ENCODE data around the gene PPP3R1. TPM values are rescaled to one million over a fixed set of nuclear protein-coding genes. Genes with fewer than 3 reads are reported as not detected.

PPP3R1 gene
- total RNA-seq, 4 donors from 2014 or later = 9.2 to 32.2 (median 28.1) TPM

DNA sequence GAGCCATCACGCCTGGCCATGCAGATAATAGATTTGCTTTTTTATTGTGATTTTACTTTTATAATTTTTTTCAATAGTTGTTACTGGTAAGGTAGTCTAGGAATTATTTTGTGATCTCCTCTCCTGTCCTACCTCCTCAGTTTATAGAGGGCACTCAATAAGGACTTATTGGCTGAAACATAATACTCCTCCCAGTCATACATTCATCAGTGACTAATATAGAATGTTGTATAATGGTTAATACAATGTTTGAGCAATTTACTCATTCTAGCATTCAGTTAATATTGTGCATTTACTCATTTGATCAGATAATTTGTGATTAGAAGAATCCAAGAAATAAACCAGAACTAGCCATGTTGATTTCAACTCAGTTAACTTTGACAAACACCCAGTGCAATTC is 25.8 kb upstream of the PPP3R1 start:
- Histone ChIP-seq H3K9me3 (no peaks in the 10 kb centered on the region), H3K27ac (no peak overlapping the region), H3K27me3 (no peaks in the 10 kb centered on the region), H3K36me3 (no peaks in the 10 kb centered on the region), H3K4me1 (peaks cover 0 to 4% (median 0%) of the 10 kb centered on the region in 4 donors), H3K4me3 (no peak overlapping the region)
- DNase-seq = no peak
- intact Hi-C loops (cut with DNase I; ENCODE audit: low total_unique reads) = no loop called here
- WGBS, 2 donors (ENCODE audit: low coverage in 1 of 2) = 39% methylated on average over 1 of the region's 1 CpG; no CpG with 5 or more reads in 1 of the 2 donors
- TF ChIP-seq POLR2AphosphoS5 (IDR thresholded peaks at IDR 0.05) (no peak), EP300 (IDR thresholded peaks at IDR 0.05; ENCODE audit: low read depth) (no peak), POLR2A (IDR thresholded peaks at IDR 0.05) (no peak)
- TF ChIP-seq, protein P1, sequence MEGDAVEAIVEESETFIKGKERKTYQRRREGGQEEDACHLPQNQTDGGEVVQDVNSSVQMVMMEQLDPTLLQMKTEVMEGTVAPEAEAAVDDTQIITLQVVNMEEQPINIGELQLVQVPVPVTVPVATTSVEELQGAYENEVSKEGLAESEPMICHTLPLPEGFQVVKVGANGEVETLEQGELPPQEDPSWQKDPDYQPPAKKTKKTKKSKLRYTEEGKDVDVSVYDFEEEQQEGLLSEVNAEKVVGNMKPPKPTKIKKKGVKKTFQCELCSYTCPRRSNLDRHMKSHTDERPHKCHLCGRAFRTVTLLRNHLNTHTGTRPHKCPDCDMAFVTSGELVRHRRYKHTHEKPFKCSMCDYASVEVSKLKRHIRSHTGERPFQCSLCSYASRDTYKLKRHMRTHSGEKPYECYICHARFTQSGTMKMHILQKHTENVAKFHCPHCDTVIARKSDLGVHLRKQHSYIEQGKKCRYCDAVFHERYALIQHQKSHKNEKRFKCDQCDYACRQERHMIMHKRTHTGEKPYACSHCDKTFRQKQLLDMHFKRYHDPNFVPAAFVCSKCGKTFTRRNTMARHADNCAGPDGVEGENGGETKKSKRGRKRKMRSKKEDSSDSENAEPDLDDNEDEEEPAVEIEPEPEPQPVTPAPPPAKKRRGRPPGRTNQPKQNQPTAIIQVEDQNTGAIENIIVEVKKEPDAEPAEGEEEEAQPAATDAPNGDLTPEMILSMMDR (IDR thresholded peaks at IDR 0.05) = no peak
- in situ Hi-C loops (cut with MboI; ENCODE audit: low pct_ligation_motif_present in 1 of 4, low pct_unique_long_range_greater_than_20kb in 1 of 4, low sequenced_read_pairs in 3 of 4) = no loop called here

DNA sequence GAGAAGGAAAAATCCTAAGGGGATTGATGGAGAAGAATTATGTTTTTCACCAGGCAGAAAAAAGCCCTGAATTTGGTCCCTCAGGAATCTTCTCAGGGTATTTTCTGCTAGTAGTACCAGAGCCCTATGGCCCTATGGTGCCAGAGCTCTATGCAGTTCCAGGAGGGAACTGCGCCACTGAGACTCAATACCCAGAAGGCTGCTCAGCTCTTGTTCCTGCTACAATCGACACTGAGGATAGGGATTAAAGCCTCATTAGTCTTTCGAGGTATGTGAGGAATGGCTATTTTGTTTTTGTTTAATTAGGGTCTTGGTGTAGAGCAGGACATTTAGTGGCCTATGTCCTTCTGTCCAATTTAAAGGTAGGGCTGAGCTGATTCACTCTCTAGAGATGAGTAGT is 21.7 kb upstream of the PPP3R1 start:
- Histone ChIP-seq H3K4me3 (no peak overlapping the region), H3K9me3 (no peaks in the 10 kb centered on the region), H3K27ac (no peak overlapping the region), H3K4me1 (peaks cover 0 to 4% (median 0%) of the 10 kb centered on the region in 4 donors), H3K36me3 (no peaks in the 10 kb centered on the region), H3K27me3 (peaks cover 3% of the 10 kb centered on the region)
- TF ChIP-seq EP300 (IDR thresholded peaks at IDR 0.05; ENCODE audit: low read depth) (no peak), POLR2AphosphoS5 (IDR thresholded peaks at IDR 0.05) (no peak), POLR2A (IDR thresholded peaks at IDR 0.05) (no peak)
- TF ChIP-seq, protein P1 (IDR thresholded peaks at IDR 0.05) = no peak
- intact Hi-C loops (cut with DNase I; ENCODE audit: low total_unique reads) = no loop called here
- 72% methylated on average over 2 to 3 of the region's 3 CpGs for WGBS, 2 donors (ENCODE audit: low coverage in 1 of 2)
- in situ Hi-C loops (cut with MboI; ENCODE audit: low pct_ligation_motif_present in 1 of 4, low pct_unique_long_range_greater_than_20kb in 1 of 4, low sequenced_read_pairs in 3 of 4) = no loop called here
- DNase-seq = no peak

DNA sequence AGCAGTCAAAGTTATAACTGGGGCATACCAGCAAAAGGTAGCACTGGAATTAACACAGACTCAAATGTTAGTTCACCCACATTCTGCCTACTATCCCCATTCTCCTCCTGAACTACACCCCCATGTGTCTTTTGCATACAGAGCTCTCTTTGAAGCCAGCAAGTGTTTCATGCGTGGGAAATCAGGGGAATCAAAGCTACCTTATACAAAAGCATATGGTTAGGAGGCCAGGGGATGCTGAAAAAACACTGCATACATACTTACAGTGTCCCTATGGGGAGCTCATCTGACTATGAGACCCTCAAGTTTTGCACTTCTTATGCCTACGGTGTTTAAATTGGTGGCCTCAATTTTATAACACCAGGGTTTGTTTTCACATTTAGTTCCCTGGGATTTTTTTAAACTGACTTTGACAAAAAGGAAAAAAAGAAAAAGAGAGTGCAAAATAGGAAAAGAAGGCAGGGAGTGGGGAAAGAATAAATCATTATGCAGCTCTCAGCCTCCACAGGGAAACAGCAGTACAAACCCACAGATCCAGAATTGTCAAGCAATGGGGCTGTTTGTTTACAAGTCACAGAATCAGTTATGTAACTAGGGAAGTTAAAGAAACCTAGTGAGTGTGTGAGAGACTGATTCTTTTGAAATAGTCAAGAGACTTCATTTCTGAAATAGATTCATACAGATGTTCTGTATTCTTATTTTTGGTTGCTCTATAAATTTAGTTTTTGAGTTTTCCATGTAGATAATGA is 20.1 kb upstream of the PPP3R1 start:
- DNase-seq = no peak

DNA sequence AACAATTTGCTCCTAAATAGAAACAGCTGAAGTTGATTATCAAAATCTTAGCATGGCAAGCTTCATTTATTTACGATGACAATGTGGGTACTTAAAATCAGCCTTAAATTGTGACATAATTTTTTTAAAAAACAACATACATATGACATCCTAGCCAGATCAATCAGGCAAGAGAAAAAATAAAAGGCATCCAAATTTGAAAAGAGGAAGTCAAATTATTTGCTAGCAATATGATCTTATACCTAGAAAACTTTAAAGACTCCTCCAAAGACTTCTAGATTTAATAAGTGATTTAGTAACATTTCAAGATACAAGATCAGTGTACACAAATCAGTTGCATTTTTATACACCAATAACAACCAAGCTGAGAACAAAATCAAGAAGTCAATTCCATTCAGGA is 14.3 kb upstream of the PPP3R1 start:
- intact Hi-C loops (cut with DNase I; ENCODE audit: low total_unique reads) (no loop called here), in situ Hi-C loops (cut with MboI; ENCODE audit: low pct_ligation_motif_present in 1 of 4, low pct_unique_long_range_greater_than_20kb in 1 of 4, low sequenced_read_pairs in 3 of 4) (no loop called here)
- Histone ChIP-seq H3K9me3 (no peaks in the 10 kb centered on the region), H3K27me3 (no peaks in the 10 kb centered on the region), H3K4me1 (peaks cover 0 to 5% (median 2%) of the 10 kb centered on the region in 4 donors), H3K4me3 (no peak overlapping the region), H3K36me3 (no peaks in the 10 kb centered on the region), H3K27ac (no peak overlapping the region)
- TF ChIP-seq POLR2A (IDR thresholded peaks at IDR 0.05) (no peak), POLR2AphosphoS5 (IDR thresholded peaks at IDR 0.05) (no peak), EP300 (IDR thresholded peaks at IDR 0.05; ENCODE audit: low read depth) (no peak)
- TF ChIP-seq, protein P1 (IDR thresholded peaks at IDR 0.05) = no peak
- WGBS, 2 donors (ENCODE audit: low coverage in 1 of 2) = 100% methylated on average over 1 of the region's 1 CpG
- no peak for DNase-seq

More for the DNA sequence above, 20.1 kb upstream of the PPP3R1 start:
- WGBS, 2 donors (ENCODE audit: low coverage in 1 of 2) = 65 to 71% methylated on average over 2 of the region's 2 CpGs
- intact Hi-C loops (cut with DNase I; ENCODE audit: low total_unique reads) (no loop called here), in situ Hi-C loops (cut with MboI; ENCODE audit: low pct_ligation_motif_present in 1 of 4, low pct_unique_long_range_greater_than_20kb in 1 of 4, low sequenced_read_pairs in 3 of 4) (no loop called here)
- TF ChIP-seq POLR2A (IDR thresholded peaks at IDR 0.05) (no peak), EP300 (IDR thresholded peaks at IDR 0.05; ENCODE audit: low read depth) (no peak), POLR2AphosphoS5 (IDR thresholded peaks at IDR 0.05) (no peak)
- TF ChIP-seq, protein P1 (IDR thresholded peaks at IDR 0.05) = no peak
- Histone ChIP-seq H3K27ac (no peak overlapping the region), H3K36me3 (no peaks in the 10 kb centered on the region), H3K27me3 (peaks cover 3% of the 10 kb centered on the region), H3K9me3 (no peaks in the 10 kb centered on the region), H3K4me1 (peaks cover 0 to 4% (median 0%) of the 10 kb centered on the region in 4 donors), H3K4me3 (no peak overlapping the region)
